ENCODE data around the gene TXNRD2. TPM values are rescaled to one million over a fixed set of nuclear protein-coding genes. Genes with fewer than 3 reads are reported as not detected.

The TXNRD2 gene
- total RNA-seq, 1 experiment from 2014 or later: 22.9 TPM

DNA sequence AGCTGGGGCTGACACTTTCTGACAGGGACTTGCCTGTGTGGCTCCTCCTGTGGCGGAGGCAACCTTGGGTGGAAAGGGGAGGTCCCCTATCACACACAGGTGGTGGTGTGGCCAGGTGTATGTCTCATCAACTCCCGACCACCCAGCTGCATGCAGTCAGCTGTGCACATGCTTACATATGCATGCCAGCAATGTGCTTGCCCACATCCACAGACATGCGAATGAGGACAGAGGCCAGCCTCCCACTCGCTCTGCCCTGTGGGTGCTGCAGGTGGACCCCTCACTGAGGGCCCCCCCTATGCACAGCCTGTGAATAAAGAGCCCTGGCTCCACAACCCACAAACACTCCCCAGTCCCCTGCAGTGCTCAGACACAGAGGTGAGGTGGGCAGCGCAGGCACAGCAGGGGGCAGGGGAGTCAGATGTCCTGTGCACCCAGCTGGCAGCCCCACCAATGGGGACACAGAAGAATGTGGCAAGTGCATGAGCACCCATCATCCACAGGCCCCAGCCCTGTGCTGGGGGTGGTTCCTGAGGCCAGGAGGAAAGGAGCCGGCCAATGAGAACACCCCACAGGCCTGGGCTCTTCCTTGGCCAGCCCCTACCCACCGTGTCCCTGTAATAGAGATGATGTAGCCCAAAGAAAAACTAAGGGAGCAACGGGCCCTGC lies 96.4 kb downstream of the TXNRD2 start:
- Histone ChIP-seq H3T11ph (ENCODE audit: low read length) (no peak overlapping the region), H3K23me2 (ENCODE audit: insufficient read length, low read depth, low read length, poor library complexity, severe bottlenecking) (no peaks in the 10 kb centered on the region), H2AK5ac (ENCODE audit: insufficient read length, low read length) (no peak overlapping the region), H4K91ac (ENCODE audit: insufficient read length, low read depth, low read length) (no peak overlapping the region), H3K14ac (ENCODE audit: insufficient read depth, low read length) (no peak overlapping the region), H3K27me3 (ENCODE audit: insufficient read depth, low read length) (no peaks in the 10 kb centered on the region), H4K8ac (replicated peaks; ENCODE audit: insufficient read length, low read depth, low read length) (no peak overlapping the region), H2BK120ac (ENCODE audit: low read depth, low read length, poor library complexity, severe bottlenecking) (no peak overlapping the region), H2BK5ac (ENCODE audit: insufficient read length, low read length) (no peak overlapping the region), H3K4me1 (ENCODE audit: insufficient read depth, low read length) (no peaks in the 10 kb centered on the region), H3K4me2 (ENCODE audit: insufficient read depth, insufficient read length, low read length) (no peak overlapping the region), H3K18ac (ENCODE audit: insufficient read length, low read depth, low read length) (no peak overlapping the region), H2BK12ac (ENCODE audit: insufficient read length, low read depth, low read length) (no peak overlapping the region), H3K9me3 (ENCODE audit: control insufficient read depth, low read depth, low read length) (no peaks in the 10 kb centered on the region), H4K5ac (ENCODE audit: insufficient read length, low read depth, low read length) (no peak overlapping the region), H3K79me1 (ENCODE audit: insufficient read depth, low read depth, low read length, poor library complexity, severe bottlenecking) (no peaks in the 10 kb centered on the region), H3K27ac (ENCODE audit: insufficient read length, low read depth, low read length) (no peak overlapping the region), H2BK15ac (ENCODE audit: low read depth, low read length) (no peak overlapping the region), H2BK20ac (ENCODE audit: low read depth, low read length, poor library complexity, severe bottlenecking) (no peak overlapping the region), H3K4ac (ENCODE audit: low read depth, low read length) (no peak overlapping the region), H3K23ac (ENCODE audit: insufficient read length, low read depth, low read length) (no peak overlapping the region), H3K56ac (ENCODE audit: insufficient read length, low read depth, low read length) (no peak overlapping the region), H3K9ac (ENCODE audit: extremely low read depth, insufficient read length, low read length) (no peak overlapping the region), H3K79me2 (ENCODE audit: insufficient read depth, low read length) (no peaks in the 10 kb centered on the region), H2AFZ (ENCODE audit: low read length) (no peak overlapping the region), H4K20me1 (ENCODE audit: control insufficient read depth, insufficient read depth, insufficient read length) (no peaks in the 10 kb centered on the region)
- no peaks in the 10 kb centered on the region; a peak in 1 of 5 replicates for H3K9me3 Mint-ChIP-seq
- no peak overlapping the region; a peak in 1 of 7 replicates for H3K27ac Mint-ChIP-seq
- TF ChIP-seq, protein P1, sequence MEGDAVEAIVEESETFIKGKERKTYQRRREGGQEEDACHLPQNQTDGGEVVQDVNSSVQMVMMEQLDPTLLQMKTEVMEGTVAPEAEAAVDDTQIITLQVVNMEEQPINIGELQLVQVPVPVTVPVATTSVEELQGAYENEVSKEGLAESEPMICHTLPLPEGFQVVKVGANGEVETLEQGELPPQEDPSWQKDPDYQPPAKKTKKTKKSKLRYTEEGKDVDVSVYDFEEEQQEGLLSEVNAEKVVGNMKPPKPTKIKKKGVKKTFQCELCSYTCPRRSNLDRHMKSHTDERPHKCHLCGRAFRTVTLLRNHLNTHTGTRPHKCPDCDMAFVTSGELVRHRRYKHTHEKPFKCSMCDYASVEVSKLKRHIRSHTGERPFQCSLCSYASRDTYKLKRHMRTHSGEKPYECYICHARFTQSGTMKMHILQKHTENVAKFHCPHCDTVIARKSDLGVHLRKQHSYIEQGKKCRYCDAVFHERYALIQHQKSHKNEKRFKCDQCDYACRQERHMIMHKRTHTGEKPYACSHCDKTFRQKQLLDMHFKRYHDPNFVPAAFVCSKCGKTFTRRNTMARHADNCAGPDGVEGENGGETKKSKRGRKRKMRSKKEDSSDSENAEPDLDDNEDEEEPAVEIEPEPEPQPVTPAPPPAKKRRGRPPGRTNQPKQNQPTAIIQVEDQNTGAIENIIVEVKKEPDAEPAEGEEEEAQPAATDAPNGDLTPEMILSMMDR (conservative IDR thresholded peaks at IDR 0.05): no peak
- H3K36me3 Mint-ChIP-seq (ENCODE audit: insufficient read depth in 1 of 3, low read depth in 3 of 3): peaks cover 16 to 27% (median 19%) of the 10 kb centered on the region in 3 experiments; a peak in 6 of 7 replicates
- H3K27me3 Mint-ChIP-seq (ENCODE audit: low read depth): no peaks in the 10 kb centered on the region
- no CpG with 5 or more reads among the region's 8 CpGs for WGBS (ENCODE audit: extremely low coverage, insufficient read length, low lambda C conversion rate)
- peaks cover 13 to 22% of the 10 kb centered on the region in 2 experiments for H3K4me1 Mint-ChIP-seq
- H3K4me3 Mint-ChIP-seq: no peak overlapping the region
- no peak for DNase-seq
